AG09319 (cell line): Measurements from ENCODE around the gene CACNA2D4.

Experiments
- DNase-seq: peaks from one replicate; pipeline ENCODE4 v3.0.0-alpha.2; 2010; ENCODE audit warnings: low read depth; ENCODE audit errors: extremely low read depth
- TF ChIP-seq, protein P1 (sequence below): IDR thresholded peaks from 2 replicates; pipeline ENCODE4 v1.5.1; 2011; ENCODE audit warnings: low read depth, mild to moderate bottlenecking, inconsistent platforms, low read length, moderate library complexity

CACNA2D4 gene

DNA sequence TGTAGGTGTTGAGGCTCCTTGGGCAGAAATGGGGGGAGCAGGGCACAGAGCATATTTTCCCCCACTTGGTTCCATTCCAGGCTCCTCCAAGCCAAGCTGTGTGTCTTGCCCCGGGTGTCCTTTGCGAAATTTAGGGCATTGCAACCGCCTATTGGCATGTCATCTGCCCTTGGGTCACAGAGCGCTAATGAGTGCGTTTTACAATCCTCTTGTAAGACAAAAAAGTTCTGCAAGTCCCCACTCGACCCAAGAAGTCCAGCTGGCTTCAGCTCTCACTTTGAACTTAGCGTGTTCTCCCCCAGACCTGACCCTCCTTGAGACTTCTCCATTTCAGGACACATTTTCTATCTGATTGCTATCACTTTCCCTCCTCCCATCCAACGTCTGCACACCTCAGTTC, 104.2 kb downstream of the CACNA2D4 start:
- DNase-seq: no peak
- TF ChIP-seq, protein P1, sequence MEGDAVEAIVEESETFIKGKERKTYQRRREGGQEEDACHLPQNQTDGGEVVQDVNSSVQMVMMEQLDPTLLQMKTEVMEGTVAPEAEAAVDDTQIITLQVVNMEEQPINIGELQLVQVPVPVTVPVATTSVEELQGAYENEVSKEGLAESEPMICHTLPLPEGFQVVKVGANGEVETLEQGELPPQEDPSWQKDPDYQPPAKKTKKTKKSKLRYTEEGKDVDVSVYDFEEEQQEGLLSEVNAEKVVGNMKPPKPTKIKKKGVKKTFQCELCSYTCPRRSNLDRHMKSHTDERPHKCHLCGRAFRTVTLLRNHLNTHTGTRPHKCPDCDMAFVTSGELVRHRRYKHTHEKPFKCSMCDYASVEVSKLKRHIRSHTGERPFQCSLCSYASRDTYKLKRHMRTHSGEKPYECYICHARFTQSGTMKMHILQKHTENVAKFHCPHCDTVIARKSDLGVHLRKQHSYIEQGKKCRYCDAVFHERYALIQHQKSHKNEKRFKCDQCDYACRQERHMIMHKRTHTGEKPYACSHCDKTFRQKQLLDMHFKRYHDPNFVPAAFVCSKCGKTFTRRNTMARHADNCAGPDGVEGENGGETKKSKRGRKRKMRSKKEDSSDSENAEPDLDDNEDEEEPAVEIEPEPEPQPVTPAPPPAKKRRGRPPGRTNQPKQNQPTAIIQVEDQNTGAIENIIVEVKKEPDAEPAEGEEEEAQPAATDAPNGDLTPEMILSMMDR: no peak

DNA sequence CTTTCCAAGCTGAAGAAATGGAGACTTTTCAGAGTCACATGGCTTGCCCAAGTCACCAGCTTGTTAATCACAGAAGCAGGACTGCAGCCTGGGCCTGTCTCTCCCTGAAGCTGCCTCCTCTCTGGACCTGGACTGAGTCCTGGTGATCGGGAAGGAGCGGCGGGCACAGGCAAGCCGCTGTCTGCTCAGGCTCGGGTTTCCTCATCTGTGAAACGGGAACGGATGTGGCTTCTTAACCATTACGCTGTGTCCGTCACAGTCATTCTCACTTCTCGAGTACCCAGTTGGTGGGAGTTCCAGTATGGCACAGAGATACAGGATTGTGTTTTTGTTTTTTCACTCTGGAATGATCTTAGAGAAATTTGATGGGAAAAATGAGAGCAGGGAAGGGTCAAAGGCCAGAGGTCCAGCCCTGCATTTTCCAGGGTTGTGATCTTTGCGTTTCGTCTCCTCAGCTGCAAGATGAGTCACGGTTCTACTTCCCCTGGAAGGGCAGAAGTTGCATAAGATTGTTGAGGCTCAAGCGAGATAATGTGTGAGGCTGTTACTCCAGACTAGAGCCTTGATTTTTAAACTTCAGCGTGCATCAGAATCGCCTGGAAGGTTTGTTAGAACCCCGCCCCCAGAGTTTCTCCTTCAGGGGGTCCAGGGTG, 105.7 kb downstream of the CACNA2D4 start:
- TF ChIP-seq, protein P1: no peak
- no peak for DNase-seq

DNA sequence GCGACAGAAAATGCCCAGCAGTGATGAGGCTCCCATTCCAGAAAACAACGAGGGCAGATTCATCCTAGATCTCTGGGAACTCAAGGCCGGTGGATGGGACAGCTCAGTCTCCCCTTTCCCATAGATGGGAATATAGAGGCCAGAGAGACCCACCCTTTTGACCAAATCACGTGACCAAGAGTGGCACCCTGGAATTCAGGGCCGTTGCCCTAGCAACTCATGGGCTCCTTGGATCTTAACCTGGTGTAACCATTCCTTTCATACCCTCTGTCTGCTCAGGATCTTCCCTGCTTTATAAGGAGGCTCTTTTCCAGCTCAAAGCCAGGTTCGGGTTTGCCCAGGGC, 106.5 kb downstream of the CACNA2D4 start:
- TF ChIP-seq, protein P1: no peak

DNA sequence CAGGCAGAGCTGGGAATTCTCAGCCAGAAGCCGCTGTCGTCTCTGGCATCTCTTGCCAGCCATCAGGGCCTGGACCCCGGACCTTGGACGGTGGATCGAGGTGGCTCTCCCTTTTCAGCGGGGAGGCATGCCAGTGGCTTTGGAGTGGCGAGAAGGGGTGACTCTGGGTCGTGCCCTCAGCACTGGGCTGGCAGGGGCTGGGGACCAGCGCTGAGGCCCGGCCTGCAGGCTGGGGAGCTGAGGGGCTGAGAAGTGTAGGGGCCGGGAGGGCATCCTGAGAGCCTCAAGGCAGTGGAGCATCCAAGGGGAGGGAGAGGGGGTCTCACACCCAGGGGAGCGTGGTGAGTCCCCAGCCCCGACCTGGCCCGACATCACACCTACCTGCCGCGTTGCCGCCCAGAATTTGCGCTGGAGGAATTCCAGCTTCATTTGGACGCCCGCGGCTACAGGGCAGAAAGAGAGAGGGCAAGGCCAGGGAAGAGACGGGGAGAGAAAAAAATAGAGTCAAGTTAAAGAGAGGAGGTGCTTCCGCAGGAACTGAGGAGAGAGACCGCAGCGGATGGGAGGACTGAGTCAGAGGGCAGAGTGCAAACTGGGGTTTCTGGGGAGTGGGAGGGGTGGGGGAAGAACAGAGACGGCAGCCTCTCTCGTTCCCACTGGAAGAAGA, 107.0 kb downstream of the CACNA2D4 start:
- DNase-seq: no peak
- TF ChIP-seq, protein P1: no peak

More for the DNA sequence above, 106.5 kb downstream of the CACNA2D4 start:
- no peak for DNase-seq

DNA sequence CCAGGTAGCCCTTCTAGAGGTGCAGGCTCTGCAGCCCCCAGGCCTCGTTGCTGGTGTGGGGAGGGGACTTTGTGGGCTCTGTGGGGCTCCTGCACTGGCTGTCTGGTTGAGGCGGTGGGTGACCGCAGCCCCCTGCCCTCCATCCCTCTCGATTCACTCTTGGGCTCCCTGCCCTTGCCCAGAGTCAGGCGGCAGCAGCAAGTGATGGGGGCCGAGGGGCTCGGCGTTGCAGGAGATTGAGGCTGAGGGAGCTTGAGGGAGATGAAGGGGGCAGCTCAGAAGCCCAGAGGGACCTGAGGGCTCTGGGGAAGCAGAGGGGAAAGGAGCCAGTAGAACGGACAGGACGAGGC, 107.5 kb downstream of the CACNA2D4 start:
- DNase-seq: no peak
- TF ChIP-seq, protein P1: no peak

DNA sequence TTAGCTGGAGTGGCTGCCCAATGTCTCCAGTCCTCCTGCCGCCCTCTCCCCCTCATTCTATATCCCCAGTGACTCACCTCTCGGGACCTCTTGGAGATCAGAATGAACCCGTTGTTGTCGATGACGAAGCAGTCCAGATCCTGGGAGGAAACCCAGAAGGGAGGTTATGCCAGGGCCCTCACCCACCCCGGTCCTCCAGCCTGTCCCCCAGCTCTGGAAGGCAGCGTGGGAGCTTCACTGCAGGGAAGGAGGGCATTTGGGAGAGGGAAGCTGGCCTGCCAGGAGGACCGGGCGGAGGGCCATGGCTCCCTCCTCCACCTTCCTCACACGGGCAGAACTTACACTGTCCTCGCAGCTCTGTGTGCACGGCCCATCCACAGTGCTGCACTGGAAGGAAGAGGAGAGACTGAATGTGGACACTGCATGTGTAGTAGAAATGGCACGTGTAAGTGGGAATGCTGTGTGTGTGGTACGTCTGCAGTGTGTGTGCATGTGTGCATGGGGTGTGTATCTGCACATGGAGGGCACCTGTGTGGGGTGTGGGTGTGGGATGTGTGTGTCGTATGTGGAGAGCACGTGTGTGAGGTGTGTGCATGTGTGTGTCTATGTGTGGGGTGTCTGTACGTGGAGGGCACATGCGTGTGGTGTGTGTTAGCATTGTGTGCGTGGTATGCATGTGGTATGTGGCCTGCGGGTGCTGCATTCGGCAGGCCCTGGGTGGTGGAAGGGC, 108.1 kb downstream of the CACNA2D4 start:
- TF ChIP-seq, protein P1: no peak
- no peak for DNase-seq

DNA sequence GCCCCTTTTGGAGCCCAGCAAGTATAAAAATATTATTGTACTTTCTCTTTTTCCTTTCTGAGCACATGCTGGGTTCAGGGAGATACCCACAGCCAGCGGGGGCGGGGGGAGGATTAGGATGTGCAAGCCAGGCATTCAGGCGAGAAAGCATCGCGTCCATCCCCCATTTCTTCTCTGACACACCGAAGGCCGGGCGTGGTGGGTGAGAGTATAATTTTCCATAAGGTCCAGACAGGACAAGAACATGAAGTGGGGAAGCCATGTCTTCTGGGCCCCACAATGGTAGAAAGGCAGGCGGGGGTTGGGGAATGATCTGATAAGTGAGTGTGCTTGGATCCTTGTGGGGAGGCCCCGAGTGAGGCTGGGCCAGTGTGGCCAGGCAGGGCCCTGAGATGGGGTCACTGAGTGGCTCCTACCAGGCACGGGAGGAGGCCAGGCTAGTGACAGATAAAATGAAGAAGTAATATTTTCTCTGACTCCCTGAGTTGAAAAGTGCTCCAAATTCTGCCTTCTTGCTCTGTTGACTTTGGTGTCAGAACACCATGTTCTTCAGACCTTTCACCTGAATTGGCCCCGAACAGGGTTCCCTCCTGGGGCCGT, 108.8 kb downstream of the CACNA2D4 start:
- DNase-seq: no peak
- TF ChIP-seq, protein P1: no peak
